Fibroblast of the aortic adventitia (primary cell): ENCODE data around the gene MAD1L1. TPM values are rescaled to one million over a fixed set of nuclear protein-coding genes. Genes with fewer than 3 reads are reported as not detected.

ENCODE experiments used
- DNase-seq: peaks from one replicate; pipeline ENCODE4 v3.0.0-alpha.2; 2010; ENCODE audit warnings: low read depth
- H3K4me3 ChIP-seq: 2 replicates; pipeline ENCODE4 v1.5.1; 2011; ENCODE audit warnings: low read depth, mild to moderate bottlenecking, control low read depth, low read length, moderate library complexity
- CTCF ChIP-seq: IDR thresholded peaks from 2 replicates; pipeline ENCODE4 v1.5.1; 2011; ENCODE audit warnings: mild to moderate bottlenecking, low read length, control low read depth, inconsistent platforms; ENCODE audit not compliant: insufficient read depth
- total RNA-seq: library from RNA; depleted of rRNA; stranded (reverse); fragments of >200 nt; gene quantifications from 2 replicates; pipeline ENCODE4 v1.2.3, GENCODE V29; 2012; ENCODE audit warnings: low replicate concordance

MAD1L1 gene
- total RNA-seq, 1 donor = 22.9 TPM

GRCh38 chr7:2159176-2159520 is 73.6 kb downstream of the MAD1L1 start:
- DNase-seq = no peak
- no peak overlapping the region for H3K4me3 ChIP-seq
- TF ChIP-seq CTCF = no peak

GRCh38 chr7:2158331-2159175 is 74.2 kb downstream of the MAD1L1 start:
- no peak overlapping the region for H3K4me3 ChIP-seq
- TF ChIP-seq CTCF = no peak
- no peak for DNase-seq

GRCh38 chr7:2157473-2158279 is 75.1 kb downstream of the MAD1L1 start:
- H3K4me3 ChIP-seq = no peak overlapping the region
- peak; percentile 89 for DNase-seq
- no peak for TF ChIP-seq CTCF

- DNase-seq = no peak
- TF ChIP-seq CTCF = no peak
These were observed 75.8 kb downstream of the MAD1L1 start for GRCh38 chr7:2156756-2157472.

GRCh38 chr7:2154831-2155230 is 77.9 kb downstream of the MAD1L1 start:
- DNase-seq = no peak

More at GRCh38 chr7:2156756-2157472, 75.8 kb downstream of the MAD1L1 start:
- no peak overlapping the region for H3K4me3 ChIP-seq

GRCh38 chr7:2154121-2154520 is 78.6 kb downstream of the MAD1L1 start:
- H3K4me3 ChIP-seq = no peak overlapping the region
- TF ChIP-seq CTCF = no peak
- no peak for DNase-seq

More at GRCh38 chr7:2154831-2155230, 77.9 kb downstream of the MAD1L1 start:
- H3K4me3 ChIP-seq = no peak overlapping the region
- no peak for TF ChIP-seq CTCF
